WTC11 (cell line): ENCODE measurements around the gene NRG3. TPM values are rescaled to one million over a fixed set of nuclear protein-coding genes. Genes with fewer than 3 reads are reported as not detected.

Source experiments
- ATAC-seq: fragments of 200-7000 bp; cut with Tn5 transposase; 2 replicates; pipeline ENCODE4 v1.10.0; 2021; ENCODE audit warnings: mild to moderate bottlenecking, moderate library complexity
- CTCF ChIA-PET: fragments of 300-600 bp; sonication (Branson Sonifier 250); formaldehyde crosslinking; loops from one replicate; lab custom pipeline; 2021; ENCODE audit warnings: antibody characterized with exemption; lab: Charles Lee
- POLR2A ChIA-PET: fragments of 350-600 bp; sonication (Branson Sonifier 250); formaldehyde crosslinking; loops from one replicate; lab custom pipeline; 2021; ENCODE audit warnings: antibody characterized with exemption; lab: Charles Lee
- DNase-seq: peaks from one replicate; pipeline ENCODE4 v3.0.0; 2021; ENCODE audit warnings: low spot score
- H3K27ac Mint-ChIP-seq: 2 replicates; pipeline ENCODE4 v1.8.0; 2021; ENCODE audit warnings: mixed read lengths
- H3K27me3 Mint-ChIP-seq: 2 replicates; pipeline ENCODE4 v1.8.0; 2021; ENCODE audit warnings: low read depth, mild to moderate bottlenecking, moderate library complexity, mixed read lengths
- H3K36me3 Mint-ChIP-seq: 2 replicates; pipeline ENCODE4 v1.8.0; 2021; ENCODE audit warnings: mixed read lengths
- H3K4me1 Mint-ChIP-seq: 2 replicates; pipeline ENCODE4 v1.8.0; 2022; ENCODE audit warnings: mixed read lengths
- H3K4me3 Mint-ChIP-seq: 2 replicates; pipeline ENCODE4 v1.8.0; 2021; ENCODE audit warnings: mild to moderate bottlenecking, moderate library complexity, mixed read lengths
- H3K9me3 Mint-ChIP-seq: 2 replicates; pipeline ENCODE4 v1.8.0; 2021; ENCODE audit warnings: mixed read lengths
- ETV6 ChIP-seq: sonication (generic); formaldehyde crosslinking; IDR thresholded peaks from 2 replicates; pipeline ENCODE4 v1.8.1; 2022; ENCODE audit warnings: mild to moderate bottlenecking, missing genetic modification reagents
- HMGA2 ChIP-seq: fragments of 250-450 bp; sonication (Bioruptor Pico); IDR thresholded peaks from 2 replicates; pipeline ENCODE4 v1.4.0; 2021; ENCODE audit warnings: mild to moderate bottlenecking, moderate library complexity
- MYBL2 ChIP-seq: sonication (generic); formaldehyde crosslinking; IDR thresholded peaks from 2 replicates; pipeline ENCODE4 v1.8.1; 2023; ENCODE audit warnings: mild to moderate bottlenecking, moderate library complexity, missing genetic modification reagents
- NR2C2 ChIP-seq: sonication (generic); formaldehyde crosslinking; IDR thresholded peaks from 2 replicates; pipeline ENCODE4 v1.8.0; 2022; ENCODE audit warnings: mild to moderate bottlenecking, missing genetic modification reagents
- RORB ChIP-seq: fragments of 250-450 bp; sonication (Bioruptor Pico); IDR thresholded peaks from 2 replicates; pipeline ENCODE4 v1.9.0; 2021; ENCODE audit warnings: mild to moderate bottlenecking
- SMAD4 ChIP-seq: sonication (generic); formaldehyde crosslinking; IDR thresholded peaks from 2 replicates; pipeline ENCODE4 v1.8.0; 2022; ENCODE audit warnings: mild to moderate bottlenecking, missing genetic modification reagents
- SOX15 ChIP-seq: fragments of 250-450 bp; sonication (Bioruptor Pico); IDR thresholded peaks from 2 replicates; pipeline ENCODE4 v1.9.0; 2021; ENCODE audit warnings: mild to moderate bottlenecking
- TEAD1 ChIP-seq: sonication (generic); formaldehyde crosslinking; IDR thresholded peaks from 2 replicates; pipeline ENCODE4 v1.8.0; 2022; ENCODE audit warnings: mild to moderate bottlenecking, missing genetic modification reagents
- ZBTB21 ChIP-seq: sonication (generic); formaldehyde crosslinking; IDR thresholded peaks from 2 replicates; pipeline ENCODE4 v1.8.1; 2023; ENCODE audit warnings: mild to moderate bottlenecking, missing genetic modification reagents, borderline replicate concordance
- ZNF263 ChIP-seq: sonication (generic); formaldehyde crosslinking; IDR thresholded peaks from 2 replicates; pipeline ENCODE4 v1.8.1; 2022; ENCODE audit warnings: low read depth, mild to moderate bottlenecking, moderate library complexity, missing genetic modification reagents
- total RNA-seq: library from RNA; stranded (reverse); gene quantifications from 3 replicates; pipeline ENCODE4 v1.2.3, GENCODE V29; 2021
- TF ChIP-seq, protein P1 (sequence below): fragments of 250-450 bp; sonication (Bioruptor Pico); IDR thresholded peaks from 2 replicates; pipeline ENCODE4 v1.9.0; 2021; ENCODE audit warnings: mild to moderate bottlenecking, borderline replicate concordance
- TF ChIP-seq, protein P2 (sequence below): fragments of 250-450 bp; sonication (Bioruptor Pico); conservative IDR thresholded peaks from 2 replicates; pipeline ENCODE4 v1.9.0; 2021; ENCODE audit warnings: mild to moderate bottlenecking
- TF ChIP-seq, protein P3 (sequence below): sonication (generic); formaldehyde crosslinking; IDR thresholded peaks from 2 replicates; pipeline ENCODE4 v1.8.1; 2022; ENCODE audit warnings: low read depth, missing genetic modification reagents, borderline replicate concordance
- TF ChIP-seq, protein P4 (sequence below): sonication (generic); formaldehyde crosslinking; IDR thresholded peaks from 2 replicates; pipeline ENCODE4 v1.8.0; 2023; ENCODE audit warnings: mild to moderate bottlenecking, missing genetic modification reagents
- TF ChIP-seq, protein P5 (sequence below): sonication (generic); formaldehyde crosslinking; IDR thresholded peaks from 2 replicates; pipeline ENCODE4 v1.8.0; 2022; ENCODE audit warnings: mild to moderate bottlenecking, missing genetic modification reagents

The NRG3 gene
- total RNA-seq, 1 experiment from 2014 or later = 7.0 TPM

DNA sequence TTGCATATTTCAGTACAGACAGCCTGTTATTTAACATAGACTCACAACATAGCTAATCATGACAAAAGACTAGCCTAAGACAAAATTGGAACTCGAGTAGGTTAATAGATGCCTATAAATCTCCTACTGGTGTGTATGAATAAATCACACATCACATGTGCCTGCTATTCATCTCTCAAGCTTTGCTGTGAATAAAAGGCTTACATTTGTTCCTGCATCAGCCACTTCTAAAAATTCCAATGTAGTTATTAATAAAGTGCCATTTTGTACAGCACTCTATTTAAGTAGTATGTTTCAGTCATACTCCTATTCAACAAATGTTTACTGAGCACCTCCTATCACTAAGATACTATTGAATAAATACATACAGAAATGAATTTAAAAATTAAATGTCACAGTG, 486.3 kb downstream of the NRG3 start:
- ATAC-seq (no peak), DNase-seq (no peak)
- H3K9me3 Mint-ChIP-seq = no peaks in the 10 kb centered on the region
- TF ChIP-seq SMAD4 (CRISPR knock-in tag) (no peak), ETV6 (no peak), MYBL2 (CRISPR knock-in tag) (no peak), NR2C2 (CRISPR knock-in tag) (no peak), HMGA2 (CRISPR knock-in tag) (no peak)
- TF ChIP-seq, protein P1, sequence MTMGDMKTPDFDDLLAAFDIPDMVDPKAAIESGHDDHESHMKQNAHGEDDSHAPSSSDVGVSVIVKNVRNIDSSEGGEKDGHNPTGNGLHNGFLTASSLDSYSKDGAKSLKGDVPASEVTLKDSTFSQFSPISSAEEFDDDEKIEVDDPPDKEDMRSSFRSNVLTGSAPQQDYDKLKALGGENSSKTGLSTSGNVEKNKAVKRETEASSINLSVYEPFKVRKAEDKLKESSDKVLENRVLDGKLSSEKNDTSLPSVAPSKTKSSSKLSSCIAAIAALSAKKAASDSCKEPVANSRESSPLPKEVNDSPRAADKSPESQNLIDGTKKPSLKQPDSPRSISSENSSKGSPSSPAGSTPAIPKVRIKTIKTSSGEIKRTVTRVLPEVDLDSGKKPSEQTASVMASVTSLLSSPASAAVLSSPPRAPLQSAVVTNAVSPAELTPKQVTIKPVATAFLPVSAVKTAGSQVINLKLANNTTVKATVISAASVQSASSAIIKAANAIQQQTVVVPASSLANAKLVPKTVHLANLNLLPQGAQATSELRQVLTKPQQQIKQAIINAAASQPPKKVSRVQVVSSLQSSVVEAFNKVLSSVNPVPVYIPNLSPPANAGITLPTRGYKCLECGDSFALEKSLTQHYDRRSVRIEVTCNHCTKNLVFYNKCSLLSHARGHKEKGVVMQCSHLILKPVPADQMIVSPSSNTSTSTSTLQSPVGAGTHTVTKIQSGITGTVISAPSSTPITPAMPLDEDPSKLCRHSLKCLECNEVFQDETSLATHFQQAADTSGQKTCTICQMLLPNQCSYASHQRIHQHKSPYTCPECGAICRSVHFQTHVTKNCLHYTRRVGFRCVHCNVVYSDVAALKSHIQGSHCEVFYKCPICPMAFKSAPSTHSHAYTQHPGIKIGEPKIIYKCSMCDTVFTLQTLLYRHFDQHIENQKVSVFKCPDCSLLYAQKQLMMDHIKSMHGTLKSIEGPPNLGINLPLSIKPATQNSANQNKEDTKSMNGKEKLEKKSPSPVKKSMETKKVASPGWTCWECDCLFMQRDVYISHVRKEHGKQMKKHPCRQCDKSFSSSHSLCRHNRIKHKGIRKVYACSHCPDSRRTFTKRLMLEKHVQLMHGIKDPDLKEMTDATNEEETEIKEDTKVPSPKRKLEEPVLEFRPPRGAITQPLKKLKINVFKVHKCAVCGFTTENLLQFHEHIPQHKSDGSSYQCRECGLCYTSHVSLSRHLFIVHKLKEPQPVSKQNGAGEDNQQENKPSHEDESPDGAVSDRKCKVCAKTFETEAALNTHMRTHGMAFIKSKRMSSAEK (CRISPR knock-in tag) = no peak
- ChIA-PET CTCF (no interaction called here), POLR2A (interaction anchor here (0.6 kb wide), 1 partner anchor 10 kb away, joined by 4 read pairs; no protein-coding TSS in a partner anchor)
- no peak overlapping the region for H3K27ac Mint-ChIP-seq
- no peaks in the 10 kb centered on the region for H3K27me3 Mint-ChIP-seq
- no peak overlapping the region for H3K4me3 Mint-ChIP-seq
- H3K4me1 Mint-ChIP-seq = peaks cover 17% of the 10 kb centered on the region
- H3K36me3 Mint-ChIP-seq = no peaks in the 10 kb centered on the region

DNA sequence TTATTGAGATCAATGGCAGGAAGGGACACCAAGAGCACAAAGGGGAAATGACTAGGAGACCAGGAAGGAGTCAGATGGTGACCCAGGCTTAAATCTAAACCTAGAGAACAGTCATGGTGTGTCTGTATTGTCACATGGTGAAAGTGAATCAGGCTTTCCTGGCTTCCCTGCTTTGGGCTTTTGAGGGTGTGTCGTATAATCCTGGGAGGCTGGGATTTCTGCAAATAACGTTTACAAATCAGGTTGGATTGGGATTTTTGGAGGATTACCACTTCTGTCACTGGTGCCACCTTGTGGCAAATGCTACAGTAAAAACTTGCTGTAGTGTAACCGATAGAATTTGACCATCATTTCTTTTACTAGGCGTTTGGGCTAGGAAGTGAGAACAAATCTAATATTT, 502.6 kb downstream of the NRG3 start:
- no peaks in the 10 kb centered on the region; the same call in 1 of the 2 replicates for H3K4me1 Mint-ChIP-seq
- H3K4me3 Mint-ChIP-seq = no peak overlapping the region
- no peak for TF ChIP-seq SOX15 (CRISPR knock-in tag)
- TF ChIP-seq, protein P2, sequence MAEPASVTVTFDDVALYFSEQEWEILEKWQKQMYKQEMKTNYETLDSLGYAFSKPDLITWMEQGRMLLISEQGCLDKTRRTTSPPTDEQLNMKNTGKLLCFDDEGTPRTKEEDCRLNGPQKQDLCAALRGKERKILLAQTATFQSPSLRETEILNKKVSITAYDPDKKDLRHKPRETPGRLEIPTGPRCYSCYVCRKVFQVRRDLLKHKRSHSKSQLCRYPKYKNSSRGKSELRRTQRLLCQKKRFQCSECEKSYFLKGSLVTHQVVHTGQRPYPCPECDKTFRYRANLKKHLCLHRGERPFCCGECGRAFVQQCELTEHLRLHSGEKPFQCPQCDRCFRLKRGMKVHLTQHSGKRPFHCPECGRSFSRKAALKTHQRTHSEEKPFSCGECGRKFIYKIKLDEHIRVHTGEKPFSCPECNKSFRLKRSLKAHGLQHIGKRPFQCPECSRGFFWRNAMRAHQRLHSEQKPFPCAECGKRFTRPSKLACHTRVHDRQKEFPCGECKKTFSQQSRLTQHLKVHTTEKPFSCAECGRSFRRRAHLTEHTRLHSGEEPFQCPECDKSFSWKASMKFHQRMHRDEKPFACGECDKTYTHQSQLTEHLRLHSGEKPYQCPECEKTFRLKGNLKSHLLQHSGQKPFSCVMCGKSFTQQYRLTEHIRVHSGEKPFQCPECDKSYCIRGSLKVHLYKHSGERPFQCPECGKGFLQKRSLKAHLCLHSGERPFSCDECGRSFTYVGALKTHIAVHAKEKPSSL = no peak
- no peak for TF ChIP-seq ZBTB21 (CRISPR knock-in tag)
- no peaks in the 10 kb centered on the region for H3K27me3 Mint-ChIP-seq
- ATAC-seq = peak; percentile 50
- H3K9me3 Mint-ChIP-seq = no peaks in the 10 kb centered on the region
- POLR2A ChIA-PET = no interaction called here
- peak; percentile 33 for DNase-seq
- H3K36me3 Mint-ChIP-seq = no peaks in the 10 kb centered on the region
- no peak overlapping the region for H3K27ac Mint-ChIP-seq
- CTCF ChIA-PET = no interaction called here

DNA sequence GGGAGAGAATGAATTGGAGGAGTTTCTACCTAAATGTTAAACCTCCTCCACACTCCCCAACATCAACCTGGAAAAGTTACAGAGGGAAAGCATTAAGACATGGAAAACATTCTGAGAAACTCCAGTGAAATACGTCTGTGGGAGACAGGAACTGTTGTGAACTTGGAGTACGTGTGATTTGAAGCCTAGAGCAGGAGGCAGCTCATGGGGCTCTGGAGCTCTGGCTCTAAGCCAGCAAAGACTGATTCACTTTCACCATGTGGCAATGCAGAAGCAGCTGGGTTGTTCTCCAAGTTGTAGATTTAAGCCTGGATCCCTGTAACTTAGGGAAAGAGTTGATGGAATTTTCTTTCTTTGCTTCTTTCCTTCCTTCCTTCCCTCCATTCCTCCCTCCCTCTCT, 503.2 kb downstream of the NRG3 start:
- POLR2A ChIA-PET = no interaction called here
- no peak overlapping the region for H3K27ac Mint-ChIP-seq
- no peak for ATAC-seq
- TF ChIP-seq RORB (CRISPR knock-in tag) (no peak), TEAD1 (CRISPR knock-in tag) (no peak), ZNF263 (CRISPR knock-in tag) (no peak)
- TF ChIP-seq, protein P3, sequence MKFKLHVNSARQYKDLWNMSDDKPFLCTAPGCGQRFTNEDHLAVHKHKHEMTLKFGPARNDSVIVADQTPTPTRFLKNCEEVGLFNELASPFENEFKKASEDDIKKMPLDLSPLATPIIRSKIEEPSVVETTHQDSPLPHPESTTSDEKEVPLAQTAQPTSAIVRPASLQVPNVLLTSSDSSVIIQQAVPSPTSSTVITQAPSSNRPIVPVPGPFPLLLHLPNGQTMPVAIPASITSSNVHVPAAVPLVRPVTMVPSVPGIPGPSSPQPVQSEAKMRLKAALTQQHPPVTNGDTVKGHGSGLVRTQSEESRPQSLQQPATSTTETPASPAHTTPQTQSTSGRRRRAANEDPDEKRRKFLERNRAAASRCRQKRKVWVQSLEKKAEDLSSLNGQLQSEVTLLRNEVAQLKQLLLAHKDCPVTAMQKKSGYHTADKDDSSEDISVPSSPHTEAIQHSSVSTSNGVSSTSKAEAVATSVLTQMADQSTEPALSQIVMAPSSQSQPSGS (CRISPR knock-in tag) = no peak
- TF ChIP-seq, protein P4, sequence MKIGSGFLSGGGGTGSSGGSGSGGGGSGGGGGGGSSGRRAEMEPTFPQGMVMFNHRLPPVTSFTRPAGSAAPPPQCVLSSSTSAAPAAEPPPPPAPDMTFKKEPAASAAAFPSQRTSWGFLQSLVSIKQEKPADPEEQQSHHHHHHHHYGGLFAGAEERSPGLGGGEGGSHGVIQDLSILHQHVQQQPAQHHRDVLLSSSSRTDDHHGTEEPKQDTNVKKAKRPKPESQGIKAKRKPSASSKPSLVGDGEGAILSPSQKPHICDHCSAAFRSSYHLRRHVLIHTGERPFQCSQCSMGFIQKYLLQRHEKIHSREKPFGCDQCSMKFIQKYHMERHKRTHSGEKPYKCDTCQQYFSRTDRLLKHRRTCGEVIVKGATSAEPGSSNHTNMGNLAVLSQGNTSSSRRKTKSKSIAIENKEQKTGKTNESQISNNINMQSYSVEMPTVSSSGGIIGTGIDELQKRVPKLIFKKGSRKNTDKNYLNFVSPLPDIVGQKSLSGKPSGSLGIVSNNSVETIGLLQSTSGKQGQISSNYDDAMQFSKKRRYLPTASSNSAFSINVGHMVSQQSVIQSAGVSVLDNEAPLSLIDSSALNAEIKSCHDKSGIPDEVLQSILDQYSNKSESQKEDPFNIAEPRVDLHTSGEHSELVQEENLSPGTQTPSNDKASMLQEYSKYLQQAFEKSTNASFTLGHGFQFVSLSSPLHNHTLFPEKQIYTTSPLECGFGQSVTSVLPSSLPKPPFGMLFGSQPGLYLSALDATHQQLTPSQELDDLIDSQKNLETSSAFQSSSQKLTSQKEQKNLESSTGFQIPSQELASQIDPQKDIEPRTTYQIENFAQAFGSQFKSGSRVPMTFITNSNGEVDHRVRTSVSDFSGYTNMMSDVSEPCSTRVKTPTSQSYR (CRISPR knock-in tag) = no peak
- TF ChIP-seq, protein P5, sequence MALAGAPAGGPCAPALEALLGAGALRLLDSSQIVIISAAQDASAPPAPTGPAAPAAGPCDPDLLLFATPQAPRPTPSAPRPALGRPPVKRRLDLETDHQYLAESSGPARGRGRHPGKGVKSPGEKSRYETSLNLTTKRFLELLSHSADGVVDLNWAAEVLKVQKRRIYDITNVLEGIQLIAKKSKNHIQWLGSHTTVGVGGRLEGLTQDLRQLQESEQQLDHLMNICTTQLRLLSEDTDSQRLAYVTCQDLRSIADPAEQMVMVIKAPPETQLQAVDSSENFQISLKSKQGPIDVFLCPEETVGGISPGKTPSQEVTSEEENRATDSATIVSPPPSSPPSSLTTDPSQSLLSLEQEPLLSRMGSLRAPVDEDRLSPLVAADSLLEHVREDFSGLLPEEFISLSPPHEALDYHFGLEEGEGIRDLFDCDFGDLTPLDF (CRISPR knock-in tag) = no peak
- TF ChIP-seq, protein P2 = no peak
- TF ChIP-seq, all 79 proteins: peak for 0
- CTCF ChIA-PET = interaction anchor here (2.2 kb wide), 1 partner anchor 228 kb away, joined by 11 read pairs; no protein-coding TSS in a partner anchor
- Mint-ChIP-seq H3K36me3 (no peaks in the 10 kb centered on the region), H3K27me3 (no peaks in the 10 kb centered on the region), H3K4me3 (no peak overlapping the region), H3K9me3 (no peaks in the 10 kb centered on the region), H3K4me1 (no peaks in the 10 kb centered on the region; the same call in 1 of the 2 replicates)
- DNase-seq = no peak
